Endothelial cell of umbilical vein (primary cell): Measurements from ENCODE around the gene FAM124B.

Experiments
- CTCF ChIP-seq, 2 donors: IDR thresholded peaks; 1 replicate in 1 of 2; 2 replicates in 1 of 2; pipeline ENCODE4 v1.5.1; 2011; ENCODE audit warnings: low read length in 2 of 2, mild to moderate bottlenecking in 2 of 2, moderate library complexity in 2 of 2, control low read depth in 1 of 2, inconsistent platforms in 1 of 2, low read depth in 1 of 2; ENCODE audit not compliant: insufficient read depth in 1 of 2; ENCODE audit errors: extremely low read depth in 1 of 2
- EZH2 ChIP-seq: IDR thresholded peaks from 2 replicates; pipeline ENCODE4 v1.6.1; 2012; ENCODE audit warnings: borderline replicate concordance, low read depth, mild to moderate bottlenecking, moderate library complexity, low read length, inconsistent platforms; ENCODE audit not compliant: severe bottlenecking
- FOS ChIP-seq: IDR thresholded peaks from 2 replicates; pipeline ENCODE4 v1.6.1; 2011; ENCODE audit warnings: mild to moderate bottlenecking, low read length, moderate library complexity, borderline replicate concordance; ENCODE audit not compliant: insufficient read depth
- GATA2 ChIP-seq: IDR thresholded peaks from 2 replicates; pipeline ENCODE4 v1.7.0; 2011; ENCODE audit warnings: low read depth, mild to moderate bottlenecking, moderate library complexity, mixed read lengths, low read length; ENCODE audit not compliant: insufficient read length, insufficient read depth
- JUN ChIP-seq: IDR thresholded peaks from 2 replicates; pipeline ENCODE4 v1.6.1; 2011; ENCODE audit warnings: borderline replicate concordance, low read depth; ENCODE audit not compliant: insufficient read length, insufficient read depth
- MAX ChIP-seq: IDR thresholded peaks from 2 replicates; pipeline ENCODE4 v1.6.1; 2011; ENCODE audit not compliant: insufficient read depth, insufficient read length
- MYC ChIP-seq: IDR thresholded peaks from one replicate; pipeline ENCODE4 v1.6.1; 2011; ENCODE audit warnings: mild to moderate bottlenecking, low read depth, low read length
- POLR2A ChIP-seq: IDR thresholded peaks from 2 replicates; pipeline ENCODE4 v1.6.1; 2012; ENCODE audit warnings: low read depth, mild to moderate bottlenecking, control low read depth, low read length
- POLR2AphosphoS5 ChIP-seq: IDR thresholded peaks from 2 replicates; pipeline ENCODE4 v1.6.1; 2012; ENCODE audit warnings: low read depth, mild to moderate bottlenecking, control low read depth, low read length, moderate library complexity; ENCODE audit not compliant: insufficient read depth

GRCh38 chr2:224413381-224413780, 11.5 kb upstream of the FAM124B start:
- TF ChIP-seq CTCF (IDR thresholded peaks at IDR 0.05; ENCODE audit: extremely low read depth in 1 of 2, insufficient read depth in 1 of 2, low read depth in 1 of 2, low read length in 2 of 2), result no peak
- TF ChIP-seq POLR2A, result no peak
- no peak for TF ChIP-seq POLR2AphosphoS5
- TF ChIP-seq EZH2, result no peak
- no peak for TF ChIP-seq MAX
- TF ChIP-seq JUN, result no peak
- no peak for TF ChIP-seq MYC
- no peak for TF ChIP-seq FOS
- no peak for TF ChIP-seq GATA2
